Omental fat pad (tissue), 4 donors: Measurements from ENCODE around the gene GCSAM. TPM values are rescaled to one million over a fixed set of nuclear protein-coding genes. Genes with fewer than 3 reads are reported as not detected.
A peak's percentile ranks its signal among the peaks of the same experiment; 100 is the strongest.

Experiments used
- ATAC-seq: fragments of 150-250 bp; one replicate; pipeline ENCODE4 v1.9.1; 2016; ENCODE audit warnings: mild to moderate bottlenecking, moderate library complexity; ENCODE audit not compliant: low FRiP score
- DNase-seq: peaks from one replicate; pipeline ENCODE4 v3.0.0-alpha.2; 2019; ENCODE audit warnings: low spot score
- CTCF ChIP-seq, 3 donors: fragments of 450-650 bp; IDR thresholded peaks; one replicate each; pipeline ENCODE4 v1.5.1; 2016 to 2017; ENCODE audit warnings: antibody characterized with exemption in 3 of 3, mild to moderate bottlenecking in 3 of 3, moderate library complexity in 2 of 3
- total RNA-seq, 4 donors: library from RNA; depleted of rRNA; stranded (reverse); fragments of >200 nt; gene quantifications; one replicate each; pipeline ENCODE4 v1.1.0, GENCODE V29; 2016

The GCSAM gene
- total RNA-seq, 4 donors from 2014 or later: 0.47 to 0.88 (median 0.48) TPM; not detected in 1

- DNase-seq (no peak), ATAC-seq (no peak)
- no peak for TF ChIP-seq CTCF (IDR thresholded peaks at IDR 0.05)
Measured at GRCh38 chr3:112101916-112102315, 31.1 kb downstream of the GCSAM start.

- no peak for TF ChIP-seq CTCF (IDR thresholded peaks at IDR 0.05)
- no peak for DNase-seq
- ATAC-seq: peak; percentile 74
Measured at GRCh38 chr3:112097378-112097777, 35.7 kb downstream of the GCSAM start.

- TF ChIP-seq CTCF (IDR thresholded peaks at IDR 0.05): no peak
- no peak for ATAC-seq
Measured at GRCh38 chr3:112096176-112096575, 36.9 kb downstream of the GCSAM start.

GRCh38 chr3:112095731-112096130 is 37.3 kb downstream of the GCSAM start:
- DNase-seq (no peak), ATAC-seq (no peak)
- no peak for TF ChIP-seq CTCF (IDR thresholded peaks at IDR 0.05)

More at GRCh38 chr3:112096176-112096575, 36.9 kb downstream of the GCSAM start:
- no peak for DNase-seq

- TF ChIP-seq CTCF (IDR thresholded peaks at IDR 0.05): no peak
- DNase-seq (no peak), ATAC-seq (peak; percentile 29)
Measured at GRCh38 chr3:112093180-112093522, 39.9 kb downstream of the GCSAM start.

GRCh38 chr3:112092496-112093179 is 40.4 kb downstream of the GCSAM start:
- DNase-seq (no peak), ATAC-seq (peak; percentile 52)
- TF ChIP-seq CTCF (IDR thresholded peaks at IDR 0.05): no peak

- DNase-seq: no peak
- no peak for TF ChIP-seq CTCF (IDR thresholded peaks at IDR 0.05)
- ATAC-seq: no peak
Measured at GRCh38 chr3:112090887-112091586, 42.0 kb downstream of the GCSAM start.
